SK-N-SH treated with all-trans-retinoic acid at 6 μM for 48 hours (cell line): ENCODE data around the gene PIK3AP1.

Experiments
- BACH2 ChIP-seq: fragments of 250-450 bp; sonication (Bioruptor Pico); IDR thresholded peaks from 2 replicates; pipeline ENCODE4 v1.9.0; 2021; ENCODE audit warnings: mild to moderate bottlenecking, borderline replicate concordance
- RARB ChIP-seq: fragments of 250-450 bp; sonication (Bioruptor Pico); IDR thresholded peaks from 2 replicates; pipeline ENCODE4 v1.8.0; 2021; ENCODE audit warnings: mild to moderate bottlenecking, moderate library complexity
- ZNF8 ChIP-seq: fragments of 450-650 bp; formaldehyde crosslinking; IDR thresholded peaks from 2 replicates; pipeline ENCODE4 v1.5.0; 2020; ENCODE audit warnings: mild to moderate bottlenecking, moderate library complexity

GRCh38 chr10:96683065-96683464, 37.2 kb downstream of the PIK3AP1 start:
- TF ChIP-seq RARB (CRISPR knock-in tag), result no peak
- no peak for TF ChIP-seq ZNF8
- TF ChIP-seq BACH2 (CRISPR knock-in tag), result no peak
